Brain microvascular endothelial cell (primary cell): ENCODE data around the gene PLXNB3.

ENCODE experiments used
- DNase-seq: peaks from one replicate; pipeline ENCODE4 v3.0.0-alpha.2; 2020
- H3K27ac ChIP-seq: fragments of 250-450 bp; sonication (Bioruptor Pico); 2 replicates; pipeline ENCODE4 v1.5.1; 2020; ENCODE audit warnings: mild to moderate bottlenecking, moderate library complexity
- H3K27me3 ChIP-seq: fragments of 250-450 bp; sonication (Bioruptor Pico); replicated peaks from 2 replicates; pipeline ENCODE4 v1.5.1; 2020; ENCODE audit warnings: mild to moderate bottlenecking
- H3K36me3 ChIP-seq: fragments of 250-450 bp; sonication (Bioruptor Pico); replicated peaks from 2 replicates; pipeline ENCODE4 v1.5.1; 2020; ENCODE audit warnings: mild to moderate bottlenecking
- H3K4me3 ChIP-seq: 2 replicates; pipeline ENCODE4 v1.5.1; 2011; ENCODE audit warnings: low read depth, mild to moderate bottlenecking, control low read depth, low read length, moderate library complexity
- in situ Hi-C: cut with HindIII; loops from 2 replicates; pipeline ENCODE4 v1.10.0; 2017; ENCODE audit warnings: low sequenced_read_pairs, low pct_ligation_motif_present
- TF ChIP-seq, protein P1 (sequence below): IDR thresholded peaks from 2 replicates; pipeline ENCODE4 v1.5.1; 2011; ENCODE audit warnings: low read depth, mild to moderate bottlenecking, moderate library complexity, low read length, control low read depth, inconsistent platforms; ENCODE audit errors: missing control alignments

The PLXNB3 gene

DNA sequence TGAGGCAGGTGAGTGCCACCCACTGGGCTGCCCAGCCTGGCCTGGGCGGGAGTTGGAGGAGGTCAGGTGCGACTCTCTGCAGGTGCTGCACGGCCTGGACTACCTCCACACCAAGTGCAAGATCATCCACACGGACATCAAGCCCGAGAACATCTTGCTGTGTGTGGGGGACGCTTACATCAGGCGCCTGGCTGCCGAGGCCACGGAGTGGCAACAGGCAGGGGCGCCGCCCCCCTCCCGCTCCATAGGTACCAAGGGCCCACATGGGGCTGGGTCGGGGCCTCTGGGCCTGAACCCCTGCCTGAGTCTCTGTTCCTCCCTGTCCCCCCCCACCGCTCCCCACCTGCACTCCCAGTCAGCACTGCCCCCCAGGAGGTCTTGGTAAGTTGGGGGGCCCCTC, 18.8 kb downstream of the PLXNB3 start:
- in situ Hi-C loops, result no loop called here
- Histone ChIP-seq H3K27me3 (no peaks in the 10 kb centered on the region), H3K4me3 (no peak overlapping the region), H3K27ac (no peak overlapping the region), H3K36me3 (no peaks in the 10 kb centered on the region)
- TF ChIP-seq, protein P1, sequence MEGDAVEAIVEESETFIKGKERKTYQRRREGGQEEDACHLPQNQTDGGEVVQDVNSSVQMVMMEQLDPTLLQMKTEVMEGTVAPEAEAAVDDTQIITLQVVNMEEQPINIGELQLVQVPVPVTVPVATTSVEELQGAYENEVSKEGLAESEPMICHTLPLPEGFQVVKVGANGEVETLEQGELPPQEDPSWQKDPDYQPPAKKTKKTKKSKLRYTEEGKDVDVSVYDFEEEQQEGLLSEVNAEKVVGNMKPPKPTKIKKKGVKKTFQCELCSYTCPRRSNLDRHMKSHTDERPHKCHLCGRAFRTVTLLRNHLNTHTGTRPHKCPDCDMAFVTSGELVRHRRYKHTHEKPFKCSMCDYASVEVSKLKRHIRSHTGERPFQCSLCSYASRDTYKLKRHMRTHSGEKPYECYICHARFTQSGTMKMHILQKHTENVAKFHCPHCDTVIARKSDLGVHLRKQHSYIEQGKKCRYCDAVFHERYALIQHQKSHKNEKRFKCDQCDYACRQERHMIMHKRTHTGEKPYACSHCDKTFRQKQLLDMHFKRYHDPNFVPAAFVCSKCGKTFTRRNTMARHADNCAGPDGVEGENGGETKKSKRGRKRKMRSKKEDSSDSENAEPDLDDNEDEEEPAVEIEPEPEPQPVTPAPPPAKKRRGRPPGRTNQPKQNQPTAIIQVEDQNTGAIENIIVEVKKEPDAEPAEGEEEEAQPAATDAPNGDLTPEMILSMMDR, result no peak
- DNase-seq, result no peak

DNA sequence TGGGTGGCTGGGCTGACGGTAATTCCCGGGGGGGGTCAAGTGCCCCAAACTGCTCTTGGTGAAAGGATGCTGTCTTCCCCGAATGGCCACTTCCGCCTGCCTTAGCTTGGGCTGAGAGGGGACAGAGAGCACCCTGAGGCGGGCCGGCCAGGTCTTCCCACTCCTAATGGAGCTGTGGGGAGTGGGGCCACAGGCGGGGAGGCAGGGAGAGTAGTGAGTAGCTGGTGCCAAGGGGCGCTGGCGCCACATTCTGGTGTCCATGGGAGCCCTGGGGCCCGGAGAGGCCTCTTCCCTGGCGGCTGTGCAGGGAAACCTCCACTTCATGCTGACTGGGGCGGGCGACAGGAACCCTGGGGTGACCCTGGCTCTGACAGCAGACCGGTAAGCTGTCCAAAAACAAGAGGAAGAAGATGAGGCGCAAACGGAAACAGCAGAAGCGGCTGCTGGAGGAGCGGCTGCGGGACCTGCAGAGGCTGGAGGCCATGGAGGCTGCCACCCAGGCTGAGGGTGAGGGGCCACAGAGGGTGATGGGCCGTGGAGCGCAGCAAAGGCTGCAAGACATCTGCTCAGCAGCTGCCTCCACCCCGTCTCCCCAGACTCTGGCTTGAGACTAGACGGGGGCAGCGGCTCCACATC, 19.4 kb downstream of the PLXNB3 start:
- Histone ChIP-seq H3K27ac (no peak overlapping the region), H3K4me3 (no peak overlapping the region), H3K27me3 (no peaks in the 10 kb centered on the region), H3K36me3 (no peaks in the 10 kb centered on the region)
- in situ Hi-C loops, result no loop called here
- TF ChIP-seq, protein P1, result no peak
- no peak for DNase-seq

DNA sequence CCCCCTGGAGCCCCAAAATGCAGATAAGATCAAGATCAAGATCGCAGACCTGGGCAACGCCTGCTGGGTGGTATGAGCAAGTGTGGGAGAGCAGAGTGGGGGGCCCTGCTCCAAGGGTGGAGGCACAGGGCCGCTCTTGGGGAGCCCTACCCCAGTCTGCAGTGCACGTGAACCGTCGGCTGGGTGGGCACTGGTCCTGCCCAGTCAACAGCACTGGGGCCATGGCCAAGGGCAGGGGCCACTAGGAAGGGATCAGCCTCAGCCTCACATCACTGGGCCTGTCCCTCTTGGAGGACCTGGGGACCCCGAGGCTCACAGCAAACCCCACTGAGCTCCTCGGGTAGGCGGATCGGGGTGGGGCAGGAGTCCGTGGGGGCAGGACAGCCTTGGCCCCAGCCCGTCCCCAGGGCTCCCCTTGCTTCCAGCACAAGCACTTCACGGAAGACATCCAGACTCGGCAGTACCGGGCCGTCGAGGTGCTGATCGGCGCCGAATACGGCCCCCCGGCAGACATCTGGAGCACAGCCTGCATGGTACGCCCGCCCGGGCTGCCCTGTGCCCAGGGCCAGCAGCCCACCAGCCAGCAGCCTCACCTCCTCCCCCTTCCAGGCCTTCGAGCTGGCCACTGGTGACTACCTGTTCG, 20.4 kb downstream of the PLXNB3 start:
- in situ Hi-C loops, result no loop called here
- Histone ChIP-seq H3K27me3 (no peaks in the 10 kb centered on the region), H3K4me3 (no peak overlapping the region), H3K36me3 (no peaks in the 10 kb centered on the region), H3K27ac (no peak overlapping the region)
- TF ChIP-seq, protein P1, result no peak
- DNase-seq, result no peak

DNA sequence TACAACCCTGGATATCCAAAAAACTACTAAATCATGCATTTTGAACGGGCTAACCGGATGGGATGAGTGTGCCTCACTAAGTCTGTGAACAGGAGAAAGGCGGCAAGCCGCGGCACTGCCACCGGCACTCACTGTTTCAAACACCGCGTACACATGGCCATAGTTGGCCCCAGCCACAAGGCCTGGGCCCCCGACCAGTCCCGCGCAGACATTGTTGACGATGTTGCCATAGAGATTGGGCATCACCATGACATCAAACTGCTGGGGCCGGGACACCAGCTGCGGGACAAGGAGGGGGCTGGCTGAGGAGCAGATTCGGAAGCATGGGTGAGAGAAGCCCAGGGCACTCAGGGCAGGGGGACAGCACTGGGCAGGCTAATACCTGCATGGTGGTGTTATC, 22.6 kb downstream of the PLXNB3 start:
- DNase-seq, result no peak
- Histone ChIP-seq H3K27ac (no peak overlapping the region), H3K4me3 (no peak overlapping the region), H3K36me3 (peaks cover 2% of the 10 kb centered on the region), H3K27me3 (no peaks in the 10 kb centered on the region)
- TF ChIP-seq, protein P1, result no peak
- in situ Hi-C loops, result no loop called here

DNA sequence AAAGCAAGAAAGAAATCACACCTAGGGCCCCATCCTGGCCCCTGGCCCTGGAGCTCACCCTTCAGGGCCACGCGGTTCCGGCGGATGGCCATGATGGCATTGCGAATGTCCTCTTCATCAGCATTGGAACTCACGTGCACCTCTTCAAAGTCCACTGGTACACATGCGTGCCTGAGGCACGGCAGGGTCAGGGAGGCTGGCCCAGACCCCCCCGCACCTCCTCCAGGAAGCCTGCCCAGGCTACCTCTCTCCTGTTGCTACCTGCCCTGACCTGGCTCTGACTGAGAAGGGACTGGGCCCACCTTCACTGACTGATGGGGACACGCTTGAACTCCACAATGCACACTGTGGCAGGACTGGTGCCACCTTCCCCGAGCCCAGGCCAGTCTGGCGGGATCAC, 25.6 kb downstream of the PLXNB3 start:
- H3K27ac ChIP-seq, result no peak overlapping the region
- no peak for DNase-seq
- in situ Hi-C loops, result no loop called here
- TF ChIP-seq, protein P1, result no peak
- no peaks in the 10 kb centered on the region for H3K27me3 ChIP-seq
- no peak overlapping the region for H3K4me3 ChIP-seq
- H3K36me3 ChIP-seq, result peaks cover 2% of the 10 kb centered on the region
